Measurements from ENCODE around the gene RIBC1. TPM values are rescaled to one million over a fixed set of nuclear protein-coding genes. Genes with fewer than 3 reads are reported as not detected.

RIBC1 gene
- total RNA-seq, 1 donor from 2014 or later = 0.64 TPM

Small RNA genes within 50 kb of the gene (microRNA-seq; reads per million reads assigned to microRNA genes)
- 2.6 reads per million, percentile 18 among the genes with 10 or more reads in this experiment for gene MIR6857 (ENCODE audit: unreplicated experiment)

Other genes starting within 250 kb of the RIBC1 start
- gene KDM5C, start 197.7 kb upstream of the RIBC1 start, total RNA-seq (ENCODE audit: unreplicated experiment) = 124 TPM
- gene IQSEC2, start 141.3 kb upstream of the RIBC1 start, total RNA-seq (ENCODE audit: unreplicated experiment) = 1.6 TPM
- 48.1 TPM for gene SMC1A, start 219 bp upstream of the RIBC1 start, total RNA-seq (ENCODE audit: unreplicated experiment)
- 89.0 TPM for gene HSD17B10, start 11.5 kb downstream of the RIBC1 start, total RNA-seq (ENCODE audit: unreplicated experiment)

All from glutamatergic neuron (in vitro differentiated cells).